Measurements from ENCODE around the gene UNK.
"Not testable (repeated sequence)": the region's sequence is repeated elsewhere in the genome, so short reads cannot be mapped to it uniquely, and the experiment has no call there.

UNK gene

GRCh38 chr17:75853433-75853832 lies 68.8 kb downstream of the UNK start:
- DNase-seq = no peak

- DNase-seq = no peak
Measured at GRCh38 chr17:75854101-75854748, 69.6 kb downstream of the UNK start.

GRCh38 chr17:75854881-75855309 lies 70.3 kb downstream of the UNK start:
- DNase-seq = no peak

DNA sequence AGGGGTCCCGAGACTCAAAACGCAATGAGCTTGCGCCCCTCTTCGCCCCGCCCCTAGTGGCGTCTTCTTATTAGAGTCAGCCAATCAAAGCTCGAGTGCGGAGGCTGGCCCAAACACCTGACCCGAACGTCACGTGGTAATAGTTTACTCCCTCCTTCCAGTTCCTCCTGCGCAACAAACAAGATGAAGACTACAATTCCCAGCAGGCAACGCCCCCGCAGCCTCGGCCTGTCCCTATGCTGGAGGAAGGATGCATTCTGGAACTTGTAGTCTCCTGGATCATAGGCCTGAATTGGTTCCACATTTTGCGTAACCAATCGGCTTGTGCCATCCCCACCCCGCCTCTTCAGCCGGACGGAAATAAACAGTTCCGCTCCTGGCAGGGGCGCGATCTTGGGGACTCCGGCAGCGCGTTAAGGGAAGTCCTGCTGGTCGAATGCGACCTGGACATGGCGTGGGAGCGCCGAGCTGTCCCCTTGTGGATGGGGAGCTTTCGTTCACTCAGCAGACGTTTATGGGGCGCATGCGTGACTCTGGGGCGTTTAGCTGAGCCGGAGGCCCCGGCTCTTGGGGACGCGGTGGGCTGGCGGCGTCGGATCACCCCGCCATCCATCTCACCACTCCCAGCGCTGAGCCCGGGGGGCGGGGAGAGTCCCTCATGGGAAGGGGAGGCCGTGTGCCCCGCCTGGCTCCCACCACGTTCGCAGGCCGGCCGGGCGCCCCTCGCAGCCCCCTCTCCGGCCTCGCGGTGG lies 70.9 kb downstream of the UNK start, which contains the start of gene WBP2:
Gene WBP2 (minus strand): TSS at position 26 of the 752 bp plus-strand sequence. CDS start 38 bp downstream, outside the sequence.
- DNase-seq = peak; percentile 98

GRCh38 chr17:75856062-75856756 lies 71.6 kb downstream of the UNK start:
- DNase-seq = no peak

GRCh38 chr17:75859358-75859757 lies 74.8 kb downstream of the UNK start:
- DNase-seq = not testable (repeated sequence)

DNA sequence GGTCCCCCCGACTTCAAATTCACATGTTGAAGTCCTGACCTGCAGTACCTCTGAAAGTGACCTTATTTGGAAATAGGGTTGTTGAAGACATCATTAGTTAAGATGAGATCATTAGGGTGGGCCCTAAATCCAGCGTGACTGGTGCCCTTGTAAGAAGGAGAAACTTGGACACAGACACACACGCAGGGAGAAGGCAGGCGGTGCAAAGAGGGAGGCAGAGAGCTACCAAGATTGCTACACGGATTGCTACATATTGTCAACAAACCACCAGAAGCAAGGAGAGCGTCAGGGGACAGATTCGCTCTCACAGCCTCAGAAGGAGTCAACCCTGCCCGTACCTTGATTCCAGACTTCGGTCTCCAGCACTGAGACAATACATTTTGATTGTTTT lies 77.3 kb downstream of the UNK start:
- DNase-seq = no peak

GRCh38 chr17:75864448-75864871 lies 79.9 kb downstream of the UNK start:
- no peak for DNase-seq

- DNase-seq = not testable (repeated sequence)
Measured at GRCh38 chr17:75864887-75865286, 80.3 kb downstream of the UNK start.

DNA sequence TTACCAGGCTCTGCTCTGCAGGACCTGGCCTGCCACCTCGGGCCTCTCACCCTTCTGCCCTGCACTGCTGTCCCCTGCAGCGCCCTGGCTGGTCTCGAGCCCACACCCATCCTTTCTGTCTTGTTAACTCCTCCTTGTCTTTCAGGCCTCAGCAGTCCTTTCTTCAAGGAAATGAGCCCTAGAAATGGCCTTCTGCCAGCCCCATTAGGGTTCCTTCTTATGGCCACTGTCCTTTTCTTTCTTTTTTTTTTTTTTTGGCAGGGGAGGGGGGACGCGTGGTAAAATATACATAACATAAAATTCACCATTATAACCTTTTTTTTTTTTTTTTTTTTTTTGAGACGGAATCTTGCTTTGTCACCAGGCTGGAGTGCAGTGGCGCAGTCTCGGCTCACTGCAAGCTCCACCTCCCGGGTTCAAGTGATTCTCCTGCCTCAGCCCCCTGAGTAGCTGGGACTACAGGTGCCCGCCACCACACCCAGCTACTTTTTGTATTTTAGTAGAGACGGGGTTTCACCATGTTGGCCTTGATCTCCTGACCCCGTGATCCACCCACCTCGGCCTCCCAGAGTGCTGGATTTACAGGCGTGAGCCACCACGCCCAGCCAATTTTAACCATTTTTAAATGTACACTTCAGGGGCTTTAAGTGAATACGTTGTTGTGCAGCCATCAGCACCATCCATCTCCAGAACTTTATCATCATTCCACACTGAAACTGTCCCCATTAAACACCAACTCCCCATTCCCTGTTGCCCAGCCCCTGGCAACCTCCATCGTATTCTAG lies 81.0 kb downstream of the UNK start:
- not testable (repeated sequence) for DNase-seq

DNA sequence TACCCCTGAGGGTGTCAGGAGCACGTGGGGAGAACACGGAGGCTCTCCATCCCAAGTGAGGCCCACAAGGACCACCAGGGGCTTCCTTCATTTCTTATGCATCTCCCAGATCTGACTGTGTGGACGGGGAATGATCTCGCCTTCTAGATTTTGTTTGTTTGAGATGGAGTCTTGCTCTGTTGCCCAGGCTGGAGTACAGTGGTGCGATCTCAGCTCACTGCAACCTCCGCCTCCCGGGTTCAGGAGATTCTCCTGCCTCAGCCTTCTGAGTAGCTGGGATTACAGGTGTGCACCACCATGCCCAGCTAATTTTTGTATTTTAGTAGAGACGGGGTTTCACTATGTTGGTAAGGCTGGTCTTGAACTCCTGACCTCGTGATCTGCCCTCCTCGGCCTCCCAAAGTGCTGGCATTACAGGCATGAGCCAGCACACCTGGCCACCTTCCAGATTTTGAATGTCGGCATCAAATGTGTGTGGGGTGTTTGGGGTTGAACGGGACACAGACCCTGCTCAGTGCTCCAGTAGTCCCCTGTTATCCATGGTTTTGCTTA lies 84.2 kb downstream of the UNK start:
- not testable (repeated sequence) for DNase-seq

DNA sequence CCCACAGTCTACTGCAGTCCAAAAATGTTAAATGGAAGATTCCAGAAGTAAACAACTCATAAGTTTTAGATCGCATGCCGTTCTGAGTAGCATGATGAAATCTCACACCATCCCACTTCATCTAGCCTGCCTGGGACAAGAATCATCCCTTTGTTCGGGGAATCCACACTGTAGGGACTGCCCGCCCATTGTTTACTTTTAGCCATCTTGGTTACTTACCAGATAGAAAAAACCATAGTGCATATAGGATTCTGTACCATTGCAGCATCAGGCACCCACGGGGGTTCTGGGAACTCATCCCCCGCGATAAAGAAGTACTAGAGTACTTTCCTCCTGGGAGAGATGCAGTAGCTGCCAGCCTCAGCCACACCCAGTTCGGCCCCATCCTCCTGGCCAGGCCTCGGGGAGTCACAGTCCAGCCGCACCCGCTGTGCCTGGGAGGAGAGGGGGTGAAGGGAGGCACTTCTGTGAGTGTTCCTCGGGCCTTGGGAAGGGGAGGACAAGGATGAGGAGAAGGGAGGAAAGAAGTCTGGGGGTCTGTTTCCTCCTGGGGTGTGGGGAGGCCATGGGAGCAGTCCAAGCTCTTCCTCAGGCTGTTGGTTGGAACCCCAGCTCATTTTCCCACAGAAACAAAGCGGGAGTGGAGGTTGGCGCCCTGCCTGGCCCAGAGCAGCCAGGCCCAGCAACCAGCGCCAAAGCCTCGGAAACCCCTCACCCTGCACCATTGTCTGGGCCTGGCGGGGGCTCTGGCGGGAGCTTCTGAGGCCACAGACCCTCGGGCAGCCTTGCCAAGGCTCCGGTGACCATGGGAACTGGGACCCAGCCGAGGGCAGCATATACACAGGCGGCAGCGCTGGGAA lies 84.9 kb downstream of the UNK start:
- DNase-seq = no peak

DNA sequence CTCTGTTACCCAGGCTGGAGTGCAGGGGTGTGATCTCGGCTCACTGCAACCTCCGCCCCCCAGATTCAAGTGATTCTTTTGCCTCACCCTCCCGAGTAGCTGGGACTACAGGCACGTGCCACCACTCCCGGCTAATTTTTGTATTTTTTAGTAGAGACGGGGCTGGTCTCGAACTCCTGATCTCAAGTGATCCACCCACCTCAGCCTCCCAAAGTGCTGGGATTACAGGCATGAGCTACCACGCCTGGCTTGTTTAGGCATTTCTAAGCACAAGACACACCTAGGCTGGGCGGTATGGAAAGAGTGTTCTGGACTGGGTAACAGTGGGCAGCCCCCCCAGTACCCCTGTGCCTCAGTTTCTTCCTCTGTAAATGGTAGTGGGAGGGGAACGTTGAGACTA lies 85.6 kb downstream of the UNK start:
- DNase-seq = not testable (repeated sequence)

DNA sequence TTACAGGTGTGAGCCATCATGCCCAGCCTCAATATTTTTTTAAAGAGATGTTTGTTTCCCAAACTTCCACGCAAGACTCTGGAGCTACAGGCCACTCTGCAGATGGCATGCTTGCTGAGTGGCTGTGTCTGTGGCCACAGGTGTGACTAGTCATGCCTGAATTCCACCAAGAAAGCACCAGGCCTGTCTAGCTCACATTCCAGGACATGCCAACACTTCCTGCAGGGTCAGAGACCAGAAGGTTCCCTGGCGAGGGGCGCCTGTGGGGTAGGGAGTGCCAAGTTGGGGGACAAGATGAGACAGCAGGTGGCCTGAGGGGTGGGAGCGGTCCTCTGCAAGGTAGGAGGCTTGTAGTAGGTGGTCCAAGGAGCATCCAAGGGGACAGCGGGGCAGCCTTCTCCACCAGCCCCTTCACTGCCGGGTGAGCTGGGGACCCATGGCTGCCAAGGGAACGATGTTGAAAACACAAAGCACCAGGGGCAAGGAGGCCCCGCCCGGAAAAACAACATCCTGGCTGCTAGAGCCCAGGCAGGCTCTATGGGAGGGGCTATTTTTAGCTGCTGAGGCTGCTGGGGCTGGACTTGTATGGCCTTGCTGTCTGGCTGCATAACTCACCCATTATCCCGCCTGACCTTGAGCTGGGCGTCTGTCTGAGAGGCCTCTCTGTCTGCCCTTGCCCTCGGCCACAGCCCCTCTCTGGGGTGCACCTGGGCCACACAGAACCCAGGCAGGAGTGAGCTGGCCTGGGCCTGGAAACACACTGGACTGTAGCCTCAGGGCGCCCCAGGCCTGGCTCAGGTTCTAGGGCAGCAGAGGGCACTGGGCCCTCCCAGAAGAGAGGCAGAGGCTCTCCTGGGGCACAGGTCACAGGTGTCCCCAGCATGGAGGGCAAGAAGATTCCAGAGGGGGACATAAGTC lies 88.1 kb downstream of the UNK start:
- peak; percentile 26 for DNase-seq

DNA sequence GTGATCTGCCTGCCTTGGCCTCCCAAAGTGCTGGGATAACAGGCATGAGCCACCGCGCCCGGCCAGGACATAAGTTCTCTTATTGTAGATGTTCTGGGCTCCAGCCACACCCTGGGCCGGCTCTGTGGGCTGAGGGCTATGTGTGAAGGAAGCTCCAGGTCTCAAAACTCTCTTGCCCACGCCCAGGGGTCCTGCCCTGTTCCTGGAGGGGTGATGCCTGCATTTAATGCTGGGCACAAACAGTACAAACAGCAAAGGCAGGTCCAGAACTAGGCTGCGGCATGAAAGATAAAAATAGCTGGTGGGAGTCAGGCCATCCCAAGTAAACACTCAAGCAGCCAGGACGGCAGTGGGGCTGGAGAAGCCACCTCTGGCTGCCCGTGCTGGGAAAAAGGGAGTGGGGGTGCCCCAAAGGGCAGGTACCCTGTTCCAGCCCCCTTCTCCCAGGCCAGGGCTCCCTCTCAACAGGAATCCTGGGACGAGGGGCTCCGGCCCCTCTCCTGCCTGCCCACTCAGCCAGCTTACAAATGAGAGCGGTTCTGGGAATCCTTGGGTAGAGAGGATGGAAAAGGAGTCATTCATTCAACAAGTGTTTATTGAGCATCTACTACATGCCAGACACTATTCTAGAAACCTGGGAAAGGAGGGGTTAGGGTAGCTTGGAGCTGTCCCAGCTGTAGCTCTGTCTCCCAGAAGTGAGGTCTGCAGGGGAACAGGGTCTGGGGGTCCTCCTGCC lies 89.1 kb downstream of the UNK start:
- DNase-seq = no peak

- DNase-seq = no peak
Measured at GRCh38 chr17:75874323-75875181, 89.9 kb downstream of the UNK start.

All from activated naive CD4-positive, alpha-beta T cell treated with anti-CD3 and anti-CD28 coated beads, Interleukin-2, amount 50 U/mL, for 16 hours (primary cell).